Naive thymus-derived CD4-positive, alpha-beta T cell (primary cell): ENCODE results near the gene FKBP9. TPM values are rescaled to one million over a fixed set of nuclear protein-coding genes. Genes with fewer than 3 reads are reported as not detected.
"Not testable (repeated sequence)": the region's sequence is repeated elsewhere in the genome, so short reads cannot be mapped to it uniquely, and the experiment has no call there.

ENCODE experiments used
- ATAC-seq: fragments of 150-1000 bp; cut with Tn5 transposase; 2 replicates; pipeline ENCODE4 v1.10.0; 2021; ENCODE audit warnings: mild to moderate bottlenecking, moderate library complexity
- CTCF ChIA-PET: fragments of 350-600 bp; sonication (Branson Sonifier 250); formaldehyde crosslinking; loops from one replicate; lab custom pipeline; 2021; ENCODE audit warnings: antibody characterized with exemption; lab: Charles Lee
- POLR2A ChIA-PET: fragments of 350-600 bp; sonication (Branson Sonifier 250); formaldehyde crosslinking; loops from one replicate; lab custom pipeline; 2021; ENCODE audit warnings: antibody characterized with exemption, inconsistent platforms; lab: Charles Lee
- DNase-seq, 9 donors: peaks; one replicate each; pipeline versions ENCODE4 v3.0.0 to v3.0.0-alpha.2; 2020 to 2022; ENCODE audit warnings: mixed read lengths in 1 of 9
- H3K27ac ChIP-seq: one replicate; pipeline ENCODE4 v1.7.0; 2013; ENCODE audit warnings: mild to moderate bottlenecking, low read depth, low read length, moderate library complexity
- H3K27me3 ChIP-seq, 2 donors: one replicate each; pipeline ENCODE4 v1.7.0; 2013; ENCODE audit warnings: low read length in 2 of 2, mild to moderate bottlenecking in 2 of 2, moderate library complexity in 2 of 2; ENCODE audit not compliant: control insufficient read depth in 2 of 2, insufficient read depth in 2 of 2
- H3K36me3 ChIP-seq, 3 experiments: 1 replicate in 2 of 3; 2 replicates in 1 of 3; pipeline ENCODE4 v1.7.0; 2013; ENCODE audit warnings: low read length in 3 of 3, mild to moderate bottlenecking in 3 of 3, moderate library complexity in 1 of 3; ENCODE audit not compliant: insufficient read depth in 3 of 3, control insufficient read depth in 2 of 3
- H3K4me1 ChIP-seq, 2 donors: one replicate each; pipeline ENCODE4 v1.7.0; 2013; ENCODE audit warnings: low read length in 2 of 2, mild to moderate bottlenecking in 2 of 2, moderate library complexity in 1 of 2; ENCODE audit not compliant: control insufficient read depth in 2 of 2, insufficient read depth in 2 of 2
- H3K4me3 ChIP-seq: 2 replicates; pipeline ENCODE4 v1.7.0; 2013; ENCODE audit warnings: mild to moderate bottlenecking, low read length
- H3K9me3 ChIP-seq, 3 experiments: 1 replicate in 2 of 3; 2 replicates in 1 of 3; pipeline ENCODE4 v1.7.0; 2013; ENCODE audit warnings: low read length in 3 of 3; ENCODE audit not compliant: control insufficient read depth in 2 of 3
- H3K27ac Mint-ChIP-seq, 9 donors: one replicate each; pipeline ENCODE4 v1.8.0; 2020 to 2022; ENCODE audit warnings: mixed read lengths in 9 of 9, mild to moderate bottlenecking in 8 of 9, moderate library complexity in 5 of 9, inconsistent platforms in 2 of 9
- H3K27me3 Mint-ChIP-seq, 5 donors: one replicate each; pipeline ENCODE4 v1.8.0; 2021 to 2022; ENCODE audit warnings: mixed read lengths in 5 of 5, mild to moderate bottlenecking in 1 of 5
- H3K36me3 Mint-ChIP-seq, 5 donors: one replicate each; pipeline ENCODE4 v1.8.0; 2020 to 2022; ENCODE audit warnings: mixed read lengths in 5 of 5, mild to moderate bottlenecking in 3 of 5, inconsistent platforms in 1 of 5
- H3K4me1 Mint-ChIP-seq, 7 donors: one replicate each; pipeline ENCODE4 v1.8.0; 2020 to 2022; ENCODE audit warnings: mixed read lengths in 7 of 7, mild to moderate bottlenecking in 3 of 7, inconsistent platforms in 1 of 7
- H3K4me3 Mint-ChIP-seq, 10 donors: one replicate each; pipeline ENCODE4 v1.8.0; 2020 to 2022; ENCODE audit warnings: mild to moderate bottlenecking in 10 of 10, mixed read lengths in 10 of 10, moderate library complexity in 6 of 10, inconsistent platforms in 2 of 10
- H3K9me3 Mint-ChIP-seq, 11 donors: one replicate each; pipeline ENCODE4 v1.8.0; 2020 to 2022; ENCODE audit warnings: mixed read lengths in 11 of 11, mild to moderate bottlenecking in 4 of 11, inconsistent platforms in 1 of 11, moderate library complexity in 1 of 11
- intact Hi-C, 2 donors: fragments of 100-400 bp; cut with micrococcal nuclease; formaldehyde crosslinking; loops; one replicate each; pipeline ENCODE4 v1.15.1; 2023
- polyA plus RNA-seq, 2 donors: library from polyadenylated mRNA; unstranded; fragments of 300-500 nt; fragmentation: Illumina TruSeq; gene quantifications; one replicate each; pipeline ENCODE4 v1.2.3, GENCODE V29; 2021
- total RNA-seq, 6 experiments: library from RNA in 5 of 6; stranded (reverse) in 5 of 6; gene quantifications; 1 replicate in 5 of 6; 2 replicates in 1 of 6; pipeline ENCODE4 v1.2.3 and lab custom pipeline; 2021 to 2026

The FKBP9 gene, protein sequence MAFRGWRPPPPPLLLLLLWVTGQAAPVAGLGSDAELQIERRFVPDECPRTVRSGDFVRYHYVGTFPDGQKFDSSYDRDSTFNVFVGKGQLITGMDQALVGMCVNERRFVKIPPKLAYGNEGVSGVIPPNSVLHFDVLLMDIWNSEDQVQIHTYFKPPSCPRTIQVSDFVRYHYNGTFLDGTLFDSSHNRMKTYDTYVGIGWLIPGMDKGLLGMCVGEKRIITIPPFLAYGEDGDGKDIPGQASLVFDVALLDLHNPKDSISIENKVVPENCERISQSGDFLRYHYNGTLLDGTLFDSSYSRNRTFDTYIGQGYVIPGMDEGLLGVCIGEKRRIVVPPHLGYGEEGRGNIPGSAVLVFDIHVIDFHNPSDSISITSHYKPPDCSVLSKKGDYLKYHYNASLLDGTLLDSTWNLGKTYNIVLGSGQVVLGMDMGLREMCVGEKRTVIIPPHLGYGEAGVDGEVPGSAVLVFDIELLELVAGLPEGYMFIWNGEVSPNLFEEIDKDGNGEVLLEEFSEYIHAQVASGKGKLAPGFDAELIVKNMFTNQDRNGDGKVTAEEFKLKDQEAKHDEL
- 1 to 10 TPM in 1 of 5 experiments, under 1 TPM in 4; 0.32 to 3.4 (median 0.77) TPM for total RNA-seq
- polyA plus RNA-seq = under 1 TPM in 1 of 2 donors, not detected in 1; 0.22 TPM
- total RNA-seq (lab: John Stamatoyannopoulos, UW) = 1.5 reads per million, percentile 4 among the genes with 10 or more reads in this experiment

DNA sequence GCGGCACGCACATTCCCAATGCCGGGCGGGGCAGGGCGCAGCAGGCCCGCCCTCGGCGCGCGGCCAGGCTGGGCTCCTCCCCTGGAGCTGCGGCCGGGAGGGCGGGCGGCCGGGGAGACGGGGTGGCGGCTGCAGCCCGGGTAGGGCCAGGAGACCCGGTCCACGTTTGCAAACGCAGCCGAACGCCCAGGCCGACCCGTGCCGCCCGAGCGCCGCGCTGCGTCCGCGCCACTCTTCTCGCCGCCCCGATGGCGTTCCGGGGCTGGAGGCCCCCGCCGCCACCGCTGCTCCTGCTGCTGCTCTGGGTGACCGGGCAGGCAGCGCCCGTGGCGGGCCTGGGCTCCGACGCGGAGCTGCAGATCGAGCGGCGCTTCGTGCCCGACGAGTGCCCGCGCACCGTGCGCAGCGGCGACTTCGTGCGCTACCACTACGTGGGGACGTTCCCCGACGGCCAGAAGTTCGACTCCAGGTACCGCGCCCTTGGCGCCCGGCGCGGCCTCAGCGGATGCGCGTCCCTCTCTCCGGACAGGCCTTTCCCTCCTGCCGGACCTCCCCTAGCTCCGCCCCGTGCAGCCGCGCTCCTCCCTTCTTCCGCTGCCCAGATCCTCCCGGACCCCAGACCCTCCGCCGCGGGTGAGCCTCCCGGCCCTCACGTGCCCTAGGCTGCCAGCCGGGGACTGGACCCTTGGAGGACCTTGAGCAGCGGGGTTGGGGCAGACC lies at the start of gene FKBP9:
TSS of gene FKBP9 (plus strand) at position 115 of the 720 bp plus-strand sequence. CDS start at position 249, 134 bp downstream.
- Histone ChIP-seq H3K27me3 (no peaks in the 10 kb centered on the region), H3K4me1 (no peaks in the 10 kb centered on the region), H3K4me3 (peak within 1 kb of the TSS; percentile 20), H3K36me3 (no peaks in the 10 kb centered on the region), H3K9me3 (no peaks in the 10 kb centered on the region), H3K27ac (no peak within 1 kb of the TSS)
- peaks cover 28 to 43% (median 34%) of the 10 kb centered on the region in 5 donors for H3K27me3 Mint-ChIP-seq
- peak within 1 kb of the TSS; percentile 73 to 85 (median 79) for H3K4me3 Mint-ChIP-seq
- peaks cover 4 to 7% (median 5%) of the 10 kb centered on the region in 7 donors for H3K4me1 Mint-ChIP-seq
- ChIA-PET CTCF (interaction anchor here (0.9 kb wide), 1 partner anchor 111 kb away, joined by 3 read pairs; no protein-coding TSS in a partner anchor), POLR2A (no interaction called here)
- no peak within 1 kb of the TSS for H3K27ac Mint-ChIP-seq
- intact Hi-C loops = no loop called here
- DNase-seq (peak in 2 of 9 donors; percentile 21 to 47), ATAC-seq (peak; percentile 69)
- peaks cover 0 to 3% (median 0%) of the 10 kb centered on the region in 11 donors for H3K9me3 Mint-ChIP-seq
- peaks cover 0 to 5% (median 4%) of the 10 kb centered on the region in 5 donors for H3K36me3 Mint-ChIP-seq

- Histone ChIP-seq H3K36me3 (no peaks in the 10 kb centered on the region), H3K4me3 (no peak overlapping the region), H3K4me1 (peaks cover 4% of the 10 kb centered on the region in 2 donors), H3K27me3 (no peaks in the 10 kb centered on the region), H3K27ac (no peak overlapping the region), H3K9me3 (no peaks in the 10 kb centered on the region)
- CTCF ChIA-PET = no interaction called here
- H3K4me3 Mint-ChIP-seq = no peak overlapping the region
- peak overlapping the region in 1 of 9 donors; percentile 45 for H3K27ac Mint-ChIP-seq
- H3K9me3 Mint-ChIP-seq = no peaks in the 10 kb centered on the region
- H3K36me3 Mint-ChIP-seq = peaks cover 0 to 6% (median 0%) of the 10 kb centered on the region in 5 donors
- no peaks in the 10 kb centered on the region for H3K27me3 Mint-ChIP-seq
- POLR2A ChIA-PET = no interaction called here
- intact Hi-C loops = no loop called here
- ATAC-seq (no peak), DNase-seq (no peak)
- peaks cover 0 to 19% (median 9%) of the 10 kb centered on the region in 7 donors for H3K4me1 Mint-ChIP-seq
Observed at GRCh38 chr7:32910195-32910594, 47.0 kb upstream of the FKBP9 start.

- Mint-ChIP-seq H3K36me3 (peaks cover 0 to 19% (median 3%) of the 10 kb centered on the region in 5 donors), H3K27me3 (no peaks in the 10 kb centered on the region), H3K27ac (peak overlapping the region in 1 of 9 donors; percentile 59), H3K4me1 (peaks cover 0 to 6% (median 0%) of the 10 kb centered on the region in 7 donors), H3K9me3 (no peaks in the 10 kb centered on the region), H3K4me3 (no peak overlapping the region)
- no peaks in the 10 kb centered on the region for H3K9me3 ChIP-seq
- H3K27ac ChIP-seq = no peak overlapping the region
- ATAC-seq (no peak), DNase-seq (no peak)
- ChIA-PET CTCF (no interaction called here), POLR2A (no interaction called here)
- no peak overlapping the region for H3K4me3 ChIP-seq
- intact Hi-C loops = no loop called here
- H3K36me3 ChIP-seq = no peaks in the 10 kb centered on the region
- no peaks in the 10 kb centered on the region for H3K4me1 ChIP-seq
- H3K27me3 ChIP-seq = no peaks in the 10 kb centered on the region
Observed at GRCh38 chr7:32914184-32914583, 43.1 kb upstream of the FKBP9 start.

- H3K27ac ChIP-seq = no peak overlapping the region
- no peaks in the 10 kb centered on the region for H3K4me1 ChIP-seq
- Mint-ChIP-seq H3K4me3 (no peak overlapping the region), H3K9me3 (no peaks in the 10 kb centered on the region), H3K27me3 (no peaks in the 10 kb centered on the region), H3K27ac (peak overlapping the region in 3 of 9 donors; percentile 4 to 84 (median 26)), H3K4me1 (peaks cover 0 to 6% (median 0%) of the 10 kb centered on the region in 7 donors), H3K36me3 (peaks cover 0 to 19% (median 3%) of the 10 kb centered on the region in 5 donors)
- no peak overlapping the region for H3K4me3 ChIP-seq
- H3K27me3 ChIP-seq = no peaks in the 10 kb centered on the region
- DNase-seq (no peak), ATAC-seq (no peak)
- intact Hi-C loops = no loop called here
- POLR2A ChIA-PET = no interaction called here
- H3K36me3 ChIP-seq = no peaks in the 10 kb centered on the region
- no peaks in the 10 kb centered on the region for H3K9me3 ChIP-seq
- CTCF ChIA-PET = no interaction called here
Observed at GRCh38 chr7:32915041-32915536, 42.2 kb upstream of the FKBP9 start.

DNA sequence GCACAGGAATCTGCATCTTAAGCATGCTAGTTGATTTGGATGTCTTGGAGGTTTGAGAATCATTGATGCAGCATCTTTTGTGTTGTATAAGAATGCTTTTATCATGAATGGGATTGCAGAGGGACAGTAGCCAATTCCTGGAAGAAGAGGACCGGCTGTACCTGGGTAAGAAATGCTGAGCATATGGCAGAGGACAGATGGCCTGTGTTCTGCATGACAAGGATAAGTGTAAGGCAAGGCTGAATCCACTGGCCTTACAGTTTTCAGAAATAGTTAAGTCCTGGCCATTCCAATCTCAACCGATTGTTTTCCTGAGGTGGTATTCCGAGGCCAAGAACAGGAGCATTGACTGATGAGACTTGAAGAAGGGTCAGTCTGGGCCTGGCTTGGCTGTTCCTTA lies 41.2 kb upstream of the FKBP9 start:
- DNase-seq = no peak
- ATAC-seq = no peak
- ChIA-PET POLR2A (no interaction called here), CTCF (no interaction called here)
- intact Hi-C loops = no loop called here
- H3K36me3 ChIP-seq = no peaks in the 10 kb centered on the region
- H3K9me3 ChIP-seq = no peaks in the 10 kb centered on the region
- H3K9me3 Mint-ChIP-seq = no peaks in the 10 kb centered on the region
- peaks cover 0 to 6% (median 0%) of the 10 kb centered on the region in 7 donors for H3K4me1 Mint-ChIP-seq
- no peak overlapping the region for H3K4me3 ChIP-seq
- no peak overlapping the region for H3K4me3 Mint-ChIP-seq
- H3K27me3 Mint-ChIP-seq = no peaks in the 10 kb centered on the region
- H3K27me3 ChIP-seq = no peaks in the 10 kb centered on the region
- peaks cover 0 to 22% (median 3%) of the 10 kb centered on the region in 5 donors for H3K36me3 Mint-ChIP-seq
- H3K4me1 ChIP-seq = no peaks in the 10 kb centered on the region
- no peak overlapping the region for H3K27ac ChIP-seq
- H3K27ac Mint-ChIP-seq = no peak overlapping the region

DNA sequence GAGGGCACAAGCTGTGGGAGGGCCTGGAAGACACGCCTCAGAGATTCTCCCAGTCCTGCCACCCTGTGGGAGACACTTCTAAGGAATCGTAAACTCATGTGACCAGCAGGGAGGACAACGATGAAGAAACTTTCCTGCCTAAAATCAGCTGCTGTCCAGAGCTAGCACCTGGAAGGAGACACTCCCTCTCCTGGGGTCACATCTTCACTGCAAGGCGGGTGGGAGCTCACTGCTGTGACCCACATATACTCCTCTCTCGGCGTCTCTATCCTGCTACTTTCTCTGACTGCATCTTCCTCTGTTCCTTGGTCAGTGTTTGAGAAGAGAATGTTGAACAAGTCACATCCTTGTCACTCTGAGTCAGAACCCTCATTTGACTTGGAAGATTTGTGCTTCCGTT lies 40.2 kb upstream of the FKBP9 start:
- H3K4me3 Mint-ChIP-seq, H3K27ac ChIP-seq, H3K36me3 ChIP-seq, ATAC-seq, H3K4me3 ChIP-seq, intact Hi-C loops, POLR2A ChIA-PET, DNase-seq, H3K27ac Mint-ChIP-seq, H3K4me1 Mint-ChIP-seq, CTCF ChIA-PET, H3K9me3 Mint-ChIP-seq, H3K4me1 ChIP-seq, H3K27me3 ChIP-seq, H3K9me3 ChIP-seq, H3K27me3 Mint-ChIP-seq: not testable (repeated sequence)
- H3K36me3 Mint-ChIP-seq = peaks cover 0 to 26% (median 8%) of the 10 kb centered on the region in 5 donors
